Fibroblast of skin of left quadriceps (primary cell): ENCODE data around the gene SUCLG2.

Experiments
- DNase-seq, 2 experiments: peaks; one replicate each; pipeline ENCODE4 v3.0.0-alpha.2; 2013; ENCODE audit warnings: low read depth in 2 of 2

The SUCLG2 gene

DNA sequence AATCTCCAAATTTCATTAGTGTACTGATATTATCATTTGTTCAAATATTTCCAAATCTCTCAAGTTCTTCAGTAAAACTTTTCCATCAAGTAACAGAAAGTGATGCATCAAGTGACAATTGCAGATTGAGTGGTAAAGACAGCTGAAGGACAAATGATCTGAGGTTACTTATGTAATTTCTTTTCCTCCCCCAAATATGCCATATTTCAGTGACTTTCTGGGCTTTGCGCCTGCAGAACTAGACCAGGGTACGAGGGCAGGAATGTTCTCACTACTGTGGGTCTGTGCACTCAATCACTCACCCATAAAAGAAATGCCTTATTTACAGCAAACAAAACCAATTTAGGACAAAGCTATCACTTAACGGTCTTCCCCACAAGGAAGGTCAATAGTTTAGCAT, 4.7 kb downstream of the SUCLG2 start:
- no peak for DNase-seq

GRCh38 chr3:67648701-67649100, 5.7 kb downstream of the SUCLG2 start:
- DNase-seq, result no peak

DNA sequence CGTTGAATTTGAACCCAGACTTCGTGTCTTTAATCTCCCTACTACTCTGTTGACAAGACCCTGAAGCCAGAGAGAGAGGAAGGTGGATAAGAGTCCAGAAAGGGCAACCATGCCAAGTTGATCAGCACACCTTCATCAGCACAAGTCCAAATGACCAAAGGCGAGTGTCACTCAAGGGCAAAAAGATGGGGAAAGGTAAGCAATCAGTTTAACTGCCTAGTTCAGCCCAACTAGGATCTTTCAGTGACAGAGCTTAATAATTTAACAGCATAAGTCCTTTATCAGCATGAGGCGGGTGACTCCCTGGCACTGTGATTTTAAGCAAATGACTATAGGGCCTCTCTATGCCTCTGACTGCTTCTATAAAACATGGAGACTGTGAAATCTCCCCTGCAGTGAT, 6.2 kb downstream of the SUCLG2 start:
- no peak for DNase-seq

- peak; percentile 77 to 79 for DNase-seq
Observed at GRCh38 chr3:67647390-67647878, 7.0 kb downstream of the SUCLG2 start.

DNA sequence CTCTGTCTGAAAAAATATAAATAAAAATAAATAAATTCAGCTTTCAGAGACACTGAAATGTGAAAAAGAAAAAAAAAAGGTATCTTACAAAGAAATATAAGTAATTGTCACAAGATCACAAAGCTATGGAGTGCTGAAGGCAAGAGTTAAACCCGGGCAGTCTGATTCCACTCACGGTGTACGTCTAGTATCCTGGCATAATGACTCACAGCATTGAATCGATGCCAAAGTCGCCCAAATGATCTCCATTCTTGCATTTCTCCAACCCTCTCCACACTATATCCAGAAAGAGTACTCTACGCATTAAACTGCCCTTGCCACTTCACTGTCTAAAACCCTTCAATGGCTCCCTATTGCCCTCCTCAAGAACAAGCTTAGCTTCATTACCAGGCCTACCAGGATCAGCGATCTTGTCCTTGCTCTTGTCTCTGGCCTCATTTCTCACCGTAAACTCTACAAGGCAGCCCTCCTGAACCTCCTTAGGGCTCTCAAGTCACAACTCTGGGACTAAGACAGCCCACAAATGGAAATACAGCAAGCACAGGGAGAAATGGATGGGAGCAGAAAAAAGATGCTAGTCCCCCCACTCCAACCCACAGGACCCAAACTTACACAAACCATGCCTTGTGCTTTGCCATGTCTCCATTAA, 7.7 kb downstream of the SUCLG2 start:
- no peak for DNase-seq

GRCh38 chr3:67644827-67645226, 9.6 kb downstream of the SUCLG2 start:
- no peak for DNase-seq

- DNase-seq, result no peak
Observed at GRCh38 chr3:67642734-67643133, 11.7 kb downstream of the SUCLG2 start.

- DNase-seq, result no peak
Observed at GRCh38 chr3:67642190-67642589, 12.2 kb downstream of the SUCLG2 start.

DNA sequence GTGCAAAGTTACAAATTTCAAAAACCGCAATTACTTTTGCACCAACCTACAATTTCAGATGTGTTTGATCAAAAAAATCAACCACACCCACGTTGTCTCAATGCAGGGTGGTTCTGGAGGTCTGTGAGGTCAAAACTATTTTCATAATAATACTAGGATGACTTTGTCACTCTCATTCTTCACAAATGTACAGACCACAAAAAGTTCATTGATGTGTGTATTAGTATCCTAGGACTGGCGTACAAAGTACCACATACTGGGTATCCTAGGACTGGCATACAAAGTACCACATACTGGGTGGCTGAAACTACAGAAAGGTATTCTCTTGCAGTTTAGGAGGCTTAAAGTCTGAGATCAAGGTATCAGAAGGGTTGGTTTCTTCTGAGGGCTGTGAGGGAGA, 13.0 kb downstream of the SUCLG2 start:
- DNase-seq, result no peak

GRCh38 chr3:67640023-67640660, 14.3 kb downstream of the SUCLG2 start:
- DNase-seq, result peak in 1 of 2 experiments; percentile 25

- DNase-seq, result no peak
Observed at GRCh38 chr3:67637255-67637900, 17.0 kb downstream of the SUCLG2 start.

DNA sequence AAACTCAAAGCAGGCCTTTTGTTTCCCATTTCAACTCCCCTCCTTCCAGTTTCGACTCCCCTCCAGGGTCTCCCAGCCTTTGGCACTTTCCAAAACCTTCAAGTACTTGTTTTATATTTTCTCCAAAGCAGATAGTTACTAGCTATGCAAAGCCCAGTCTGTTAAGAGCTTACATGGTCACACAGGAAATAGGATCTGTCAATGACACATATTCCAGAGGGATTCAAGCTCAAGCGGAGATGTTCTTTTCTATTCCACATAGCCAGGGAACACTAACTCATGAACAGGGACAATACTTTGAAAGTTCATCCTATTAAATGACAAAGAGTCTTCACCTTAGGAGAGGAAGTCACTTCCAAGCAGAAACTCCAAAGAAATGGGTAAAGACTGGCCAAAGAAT, 18.6 kb downstream of the SUCLG2 start:
- no peak for DNase-seq

DNA sequence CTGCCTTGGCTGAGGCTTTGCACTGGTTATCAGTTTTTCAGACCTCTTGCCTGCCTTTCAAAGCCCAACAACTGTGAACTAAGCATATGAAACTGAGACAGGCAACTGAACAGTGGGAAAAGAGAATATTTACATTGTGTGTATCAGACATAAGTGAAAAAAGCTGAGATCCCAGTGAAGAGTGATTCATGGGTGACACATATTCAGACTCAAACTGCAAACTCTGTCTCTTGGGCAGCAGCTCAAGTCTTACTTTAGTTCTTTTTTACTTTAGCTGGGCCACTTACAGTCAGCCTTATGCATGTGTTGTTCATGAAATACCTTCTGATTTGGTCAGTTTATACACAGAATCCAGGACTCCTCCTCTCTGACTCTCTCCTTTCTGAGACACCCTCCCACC, 19.2 kb downstream of the SUCLG2 start:
- DNase-seq, result peak; percentile 67 to 72

- no peak for DNase-seq
Observed at GRCh38 chr3:67630666-67631362, 23.6 kb downstream of the SUCLG2 start.

GRCh38 chr3:67624687-67625086, 29.7 kb downstream of the SUCLG2 start:
- no peak for DNase-seq

DNA sequence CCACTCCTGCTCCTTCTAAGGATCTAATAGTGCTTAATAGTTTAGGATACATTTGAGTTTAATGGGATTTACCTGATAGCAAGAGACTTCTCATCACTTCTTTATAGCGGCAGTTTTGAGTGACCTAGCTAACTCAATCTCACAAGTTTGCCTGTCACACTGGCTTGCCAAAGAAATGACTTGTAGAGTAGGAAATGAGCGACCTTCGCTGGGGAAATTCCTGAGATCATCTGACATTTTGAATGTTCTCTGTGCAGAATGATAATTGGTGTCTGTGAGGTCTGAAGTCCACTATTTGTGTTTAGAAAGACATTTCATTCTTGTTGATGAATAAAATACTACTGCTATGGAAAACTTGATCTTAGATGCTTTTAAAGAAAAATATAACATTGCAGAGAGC, 30.3 kb downstream of the SUCLG2 start:
- no peak for DNase-seq

DNA sequence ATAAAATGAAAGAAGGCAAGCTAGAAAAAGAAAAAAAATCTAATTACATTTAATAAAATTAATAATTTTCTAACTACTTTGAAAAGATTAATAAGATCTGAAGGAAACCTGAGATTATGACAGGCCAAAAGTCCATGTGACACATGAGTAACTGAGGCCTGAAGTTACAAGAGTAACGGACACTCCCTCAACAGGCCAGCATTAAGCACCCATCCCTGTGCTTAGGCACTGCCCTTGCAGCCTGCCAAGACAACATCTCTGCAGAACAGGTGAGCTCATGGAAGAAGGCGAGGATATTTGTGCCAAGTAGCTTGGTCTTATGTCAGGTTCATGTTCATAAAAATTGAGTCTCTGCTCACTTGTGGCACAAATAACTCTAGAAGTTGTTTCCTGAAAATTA, 31.8 kb downstream of the SUCLG2 start:
- DNase-seq, result no peak

- no peak for DNase-seq
Observed at GRCh38 chr3:67620869-67621268, 33.5 kb downstream of the SUCLG2 start.

DNA sequence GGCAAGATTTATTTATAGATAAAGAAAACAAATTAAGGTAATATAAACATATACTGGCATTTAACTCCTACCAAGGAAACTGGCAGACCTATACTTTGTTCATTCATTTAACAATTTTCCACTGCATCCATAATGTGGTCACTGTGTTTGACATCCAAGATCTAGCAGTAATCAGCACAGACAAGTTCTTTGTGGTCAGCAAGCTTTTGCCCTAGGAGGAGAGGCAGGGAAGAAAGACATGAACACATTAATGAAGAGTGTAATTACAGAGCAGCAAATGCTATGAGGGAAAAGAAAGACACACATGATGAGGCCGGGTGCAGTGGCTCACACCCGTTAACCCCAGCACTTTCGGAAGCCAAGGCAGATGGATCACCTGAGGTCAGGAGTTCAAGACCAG, 34.4 kb downstream of the SUCLG2 start:
- no peak for DNase-seq

DNA sequence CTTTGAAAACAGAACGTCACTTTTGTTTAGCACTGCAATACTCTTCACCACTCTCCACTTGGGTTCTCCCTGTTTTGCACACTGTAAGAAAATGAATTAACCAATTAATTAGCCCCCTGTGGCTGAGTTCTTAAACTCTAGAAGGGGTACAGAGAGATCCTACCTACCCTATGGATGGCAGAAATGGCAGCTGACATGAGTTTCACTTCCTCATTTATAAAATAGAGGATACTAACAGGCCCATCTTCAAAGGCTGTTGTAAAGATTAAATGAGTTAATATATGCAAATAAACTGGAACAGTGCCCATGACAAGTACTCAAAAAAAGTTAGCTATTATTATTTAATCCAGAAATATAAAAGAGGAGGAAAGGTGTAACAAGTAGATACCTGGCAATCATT, 36.9 kb downstream of the SUCLG2 start:
- DNase-seq, result no peak

- no peak for DNase-seq
Observed at GRCh38 chr3:67616046-67616445, 38.4 kb downstream of the SUCLG2 start.

DNA sequence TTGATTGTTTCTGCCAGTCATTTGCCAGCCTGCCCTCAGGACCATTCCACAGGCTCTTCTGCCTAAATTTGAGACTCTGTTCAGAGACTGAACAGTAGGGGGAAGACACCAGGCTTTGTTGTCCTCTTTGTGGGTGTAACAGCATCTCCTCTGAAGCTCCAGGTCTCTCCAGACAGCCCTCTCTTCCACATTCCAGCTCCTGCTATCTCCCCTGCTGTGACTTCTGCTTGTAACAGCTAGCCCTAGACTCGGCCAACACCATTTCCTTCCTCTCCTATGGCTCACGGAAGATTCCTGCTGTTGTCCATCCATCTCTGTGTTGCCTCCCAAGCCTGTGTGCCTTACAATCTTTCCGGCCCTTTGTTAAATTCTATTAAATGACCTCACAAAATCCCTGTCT, 40.2 kb downstream of the SUCLG2 start:
- no peak for DNase-seq

DNA sequence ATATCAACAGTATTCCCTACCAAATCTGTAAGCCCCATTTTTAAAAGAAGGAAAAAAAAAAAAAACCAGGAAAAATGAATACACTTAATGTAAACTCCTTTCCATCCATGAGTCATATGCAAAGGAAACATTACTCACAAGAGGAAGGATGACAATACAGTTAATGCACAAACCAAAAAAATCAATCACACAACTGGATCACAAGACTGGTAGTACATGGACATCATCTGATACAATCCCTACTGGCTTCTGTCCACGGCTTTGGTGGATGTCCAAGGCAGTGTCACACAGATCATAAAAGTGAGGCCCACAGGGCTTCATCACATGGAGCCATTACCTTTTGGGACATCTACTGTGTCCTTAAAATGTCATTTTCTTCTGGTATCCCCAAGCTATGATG, 44.0 kb downstream of the SUCLG2 start:
- DNase-seq, result peak; percentile 32 to 38
